ENCODE results near the gene MUC4.
"Not testable (repeated sequence)": the region's sequence is repeated elsewhere in the genome, so short reads cannot be mapped to it uniquely, and the experiment has no call there.

Gene MUC4

DNA sequence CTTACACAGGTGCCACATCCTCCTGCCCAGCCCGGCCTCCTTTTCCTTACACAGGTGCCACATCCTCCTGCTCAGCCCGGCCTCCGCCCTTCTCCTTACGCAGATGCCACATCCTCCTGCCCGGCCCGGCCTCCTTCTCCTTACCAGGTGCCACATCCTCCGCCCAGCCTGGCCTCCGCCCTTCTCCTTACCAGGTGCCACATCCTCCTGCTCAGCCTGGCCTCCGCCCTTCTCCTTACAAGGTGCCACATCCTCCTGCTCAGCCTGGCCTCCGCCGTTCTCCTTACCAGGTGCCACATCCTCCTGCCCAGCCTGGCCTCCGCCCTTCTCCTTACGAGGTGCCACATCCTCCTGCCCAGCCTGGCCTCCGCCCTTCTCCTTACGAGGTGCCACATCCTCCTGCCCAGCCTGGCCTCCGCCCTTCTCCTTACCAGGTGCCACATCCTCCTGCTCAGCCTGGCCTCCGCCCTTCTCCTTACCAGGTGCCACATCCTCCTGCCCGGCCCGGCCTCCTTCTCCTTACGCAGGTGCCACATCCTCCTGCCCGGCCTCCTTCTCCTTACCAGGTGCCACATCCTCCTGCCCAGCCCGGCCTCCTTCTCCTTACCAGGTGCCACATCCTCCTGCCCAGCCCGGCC, 4.7 kb upstream of the MUC4 start:
- not testable (repeated sequence) for DNase-seq (ENCODE audit: extremely low spot score, insufficient read length, low read depth); FAIRE-seq

DNA sequence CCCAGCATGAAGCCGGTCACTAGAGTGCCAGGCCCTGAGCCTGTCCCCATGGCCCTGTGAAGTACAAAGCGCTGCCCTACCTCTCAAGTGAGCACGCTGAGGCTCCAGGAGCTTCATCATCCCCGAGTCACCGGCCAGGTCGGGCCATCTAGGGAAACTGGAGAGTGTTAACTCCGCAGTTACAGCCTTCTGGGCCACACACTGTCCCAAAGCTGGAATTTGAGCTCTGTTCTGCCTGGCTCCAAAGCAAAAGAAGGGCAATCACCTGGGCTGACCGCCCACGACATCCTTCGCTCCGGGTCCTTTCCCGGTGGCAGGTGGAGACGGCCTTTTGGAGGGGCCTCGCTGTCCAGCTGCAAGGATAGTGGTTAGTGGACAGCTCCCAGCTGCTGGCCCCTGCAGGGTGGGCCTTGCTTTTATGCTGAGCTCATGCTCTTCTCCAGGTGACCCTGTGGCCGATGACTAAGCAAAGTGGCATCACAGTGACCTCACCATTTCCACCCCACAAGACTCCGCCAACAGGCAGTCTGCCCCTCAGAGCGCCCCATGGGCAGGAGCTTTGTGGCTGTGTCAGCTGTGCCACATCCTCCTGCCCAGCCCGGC, 3.5 kb upstream of the MUC4 start:
- no peak for FAIRE-seq
- DNase-seq (ENCODE audit: extremely low spot score, insufficient read length, low read depth) = no peak

DNA sequence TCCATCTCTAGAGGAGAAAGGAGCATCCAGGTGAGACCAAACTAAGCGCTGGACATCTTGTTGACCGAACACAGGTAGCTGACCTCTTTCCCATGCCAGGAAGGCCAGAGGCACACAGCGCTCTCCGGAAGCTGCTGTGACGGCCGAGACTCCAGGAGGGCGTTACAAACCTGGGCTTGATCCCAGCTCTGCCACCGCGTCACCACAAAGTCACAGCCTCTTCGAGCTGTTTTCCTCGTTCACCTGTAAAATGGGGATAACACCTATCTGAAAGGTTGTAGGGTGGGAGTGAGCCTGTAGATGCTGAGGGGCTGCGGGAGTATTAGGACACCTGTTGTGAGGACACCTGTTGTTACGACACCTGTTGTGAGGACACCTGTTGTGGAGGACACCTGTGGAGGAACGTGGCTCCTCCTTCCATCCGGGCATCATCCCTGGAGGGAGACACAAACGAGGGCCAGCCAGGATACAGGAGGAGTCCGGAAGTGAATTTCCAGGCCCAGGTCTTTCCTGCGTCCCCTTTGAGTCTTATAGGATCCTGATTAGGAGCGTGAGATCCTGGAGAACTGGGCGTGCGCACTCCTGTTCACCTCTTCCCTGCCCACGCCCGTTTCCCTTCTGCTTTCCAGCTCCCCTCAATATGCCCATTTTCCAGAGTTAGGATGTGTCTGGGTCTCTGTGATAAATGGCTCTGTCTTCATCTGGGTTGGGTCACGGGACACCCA, 2.3 kb upstream of the MUC4 start:
- FAIRE-seq (no peak), DNase-seq (ENCODE audit: extremely low spot score, insufficient read length, low read depth) (no peak)

DNA sequence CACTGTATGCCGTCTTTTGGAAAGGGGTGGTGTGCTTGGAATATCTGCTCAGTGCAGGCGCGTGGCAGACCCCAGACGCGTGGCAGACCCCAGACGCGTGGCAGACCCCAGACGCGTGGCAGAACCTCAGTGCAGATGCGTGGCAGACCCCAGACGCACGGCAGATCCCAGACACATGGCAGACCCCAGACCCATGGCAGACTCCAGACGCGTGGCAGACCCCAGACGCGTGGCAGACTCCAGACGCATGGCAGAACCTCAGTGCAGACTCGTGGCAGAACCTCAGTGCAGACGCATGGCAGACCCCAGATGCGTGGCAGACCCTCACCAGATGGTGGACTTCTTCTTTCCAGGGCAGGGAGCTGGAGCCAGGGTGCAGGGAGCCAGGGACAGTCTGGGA, 637 bp upstream of the MUC4 start:
- DNase-seq (ENCODE audit: extremely low spot score, insufficient read length, low read depth) (no peak), FAIRE-seq (no peak)

DNA sequence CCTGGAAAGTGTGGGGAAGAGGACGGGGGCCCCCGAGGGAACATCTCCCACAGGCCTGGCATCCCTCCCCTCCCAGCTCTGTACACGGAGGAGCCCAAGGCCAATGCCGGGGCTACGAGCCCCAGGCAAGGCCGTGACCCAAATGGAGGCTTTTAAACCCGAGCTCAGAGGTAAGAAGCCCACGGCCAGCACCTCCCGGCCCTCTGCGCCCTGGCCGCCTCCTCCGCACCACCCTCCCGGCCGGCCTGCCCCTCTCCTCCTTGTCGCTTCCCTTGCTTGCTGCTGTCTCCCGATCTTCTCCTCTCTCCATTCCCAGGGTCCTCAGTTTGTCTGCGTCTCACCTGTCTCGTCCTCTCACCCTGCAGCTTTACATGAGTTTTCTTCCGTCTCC, 1.3 kb downstream of the MUC4 start:
- FAIRE-seq (no peak), DNase-seq (ENCODE audit: extremely low spot score, insufficient read length, low read depth) (no peak)

DNA sequence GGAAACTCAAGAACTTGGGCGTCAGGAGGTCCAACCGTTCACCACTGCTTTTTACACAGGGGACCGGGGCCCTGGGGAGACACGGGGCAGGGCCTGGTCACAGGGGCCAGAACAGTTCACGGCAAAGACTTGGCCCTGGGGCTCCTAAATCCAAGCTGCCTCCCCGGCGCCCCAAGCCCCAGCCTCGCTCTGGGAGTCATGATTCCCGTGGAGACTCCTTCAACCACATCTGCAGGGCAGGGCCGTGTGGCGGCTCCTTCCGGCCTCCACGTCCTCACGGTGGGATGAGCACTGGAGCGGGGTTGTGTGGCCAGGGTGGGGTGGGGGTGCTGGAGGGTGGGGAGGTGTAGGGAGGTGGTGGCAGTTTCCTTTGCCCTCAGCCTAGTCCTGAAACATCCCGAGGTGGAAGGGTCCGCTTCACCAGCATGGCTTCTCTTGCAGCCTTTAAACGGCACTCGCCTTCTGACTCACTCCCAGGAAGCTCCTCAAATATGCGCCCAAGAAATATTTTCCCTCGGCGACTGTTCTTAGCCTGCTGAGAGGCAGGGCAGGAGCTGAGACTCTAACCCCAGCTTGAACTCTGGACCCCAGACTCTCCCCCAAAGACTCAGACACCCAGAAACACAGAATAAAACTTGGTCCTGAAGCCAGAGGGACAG, 1.8 kb downstream of the MUC4 start:
- FAIRE-seq (no peak), DNase-seq (ENCODE audit: extremely low spot score, insufficient read length, low read depth) (no peak)

DNA sequence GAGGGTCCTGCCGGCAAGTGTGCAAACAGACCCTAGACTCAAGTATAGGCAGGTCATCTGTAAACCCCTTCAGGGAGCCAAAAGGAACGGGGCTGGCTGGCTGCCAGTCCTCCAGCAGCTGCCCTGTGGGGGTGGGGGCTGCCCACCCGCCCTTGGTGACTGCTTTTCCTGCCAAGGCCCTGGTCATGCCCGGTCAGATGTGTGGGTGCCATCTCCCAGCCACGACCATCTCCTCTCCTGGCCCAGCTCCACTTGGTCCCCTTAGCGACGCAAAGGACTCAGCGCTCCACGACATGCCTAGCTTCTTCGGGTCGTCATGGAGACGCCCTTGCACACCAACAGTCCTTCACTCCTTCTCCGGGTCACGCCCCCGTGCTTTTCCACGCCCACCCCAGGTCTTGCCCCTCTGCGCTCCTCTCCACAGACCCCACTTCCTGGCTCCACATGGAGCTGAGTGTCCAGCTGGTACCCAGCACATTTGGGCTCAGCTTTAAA, 2.4 kb downstream of the MUC4 start:
- FAIRE-seq (no peak), DNase-seq (ENCODE audit: extremely low spot score, insufficient read length, low read depth) (no peak)

DNA sequence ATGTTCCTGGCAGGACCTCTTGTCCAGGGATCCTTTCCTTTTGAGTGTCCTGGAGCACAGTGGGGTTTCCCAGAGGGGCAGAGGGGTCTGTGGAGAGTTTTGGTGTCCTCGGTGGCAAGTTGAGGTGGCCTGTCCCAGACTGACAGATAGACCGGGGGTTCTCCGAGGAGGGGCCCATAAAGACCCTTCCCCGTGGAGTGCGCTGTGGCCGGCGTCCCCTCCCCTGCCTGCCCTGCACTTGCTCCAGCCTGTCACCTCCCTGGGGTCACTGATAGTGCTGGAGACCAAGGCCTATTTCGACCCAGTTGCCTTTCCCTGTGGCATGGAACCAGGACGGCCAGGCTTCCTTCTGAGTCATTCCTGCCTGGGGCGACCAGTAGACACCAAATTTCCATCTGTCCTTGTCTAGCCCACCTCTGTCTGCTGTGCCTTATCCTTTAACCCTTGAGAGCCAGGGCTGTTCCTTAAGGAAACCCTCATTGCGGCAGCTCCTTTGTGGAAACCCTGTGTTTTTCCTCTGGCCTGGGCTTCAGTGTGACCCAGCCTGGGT, 2.9 kb downstream of the MUC4 start:
- no peak for FAIRE-seq

DNA sequence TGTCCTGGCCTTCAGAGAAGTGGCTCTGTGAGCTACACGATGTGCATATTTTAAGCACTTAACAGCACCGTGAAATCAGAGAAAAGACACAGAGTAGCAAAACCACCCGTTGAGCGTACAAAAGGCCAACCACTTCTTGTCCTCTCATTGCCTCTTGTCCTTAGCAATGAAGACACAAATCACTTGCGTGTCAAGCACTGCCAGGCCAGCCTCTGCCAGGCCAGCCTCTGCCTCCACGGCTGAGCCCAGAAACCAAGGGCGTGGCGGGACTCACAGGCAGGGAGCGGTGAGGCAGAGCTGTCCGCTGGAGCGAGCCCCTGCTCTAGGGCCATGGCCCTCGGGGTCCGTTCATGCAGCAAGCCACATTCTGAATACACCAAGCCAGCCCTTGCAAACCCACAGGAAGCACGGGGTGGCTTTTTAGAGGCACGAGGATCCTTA, 4.0 kb downstream of the MUC4 start:
- DNase-seq (ENCODE audit: extremely low spot score, insufficient read length, low read depth) (no peak), FAIRE-seq (no peak)

More for the DNA sequence above, 2.9 kb downstream of the MUC4 start:
- DNase-seq (ENCODE audit: extremely low spot score, insufficient read length, low read depth) = no peak

DNA sequence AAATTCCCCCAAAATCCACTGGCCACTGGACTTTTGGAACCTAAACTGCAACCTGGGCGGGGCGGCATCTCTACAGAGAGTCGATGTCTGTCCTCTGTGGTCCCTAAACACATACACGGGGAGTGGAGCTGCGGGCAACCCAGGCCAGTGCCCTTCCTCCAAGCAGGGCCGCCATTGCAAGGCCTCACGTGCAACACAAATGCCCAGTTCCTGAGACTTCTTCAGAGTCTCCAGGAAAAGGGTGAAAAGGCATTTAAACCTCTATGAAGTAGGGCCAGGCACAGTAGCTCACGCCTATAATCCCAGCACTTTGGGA, 4.9 kb downstream of the MUC4 start:
- FAIRE-seq (no peak), DNase-seq (ENCODE audit: extremely low spot score, insufficient read length, low read depth) (no peak)

DNA sequence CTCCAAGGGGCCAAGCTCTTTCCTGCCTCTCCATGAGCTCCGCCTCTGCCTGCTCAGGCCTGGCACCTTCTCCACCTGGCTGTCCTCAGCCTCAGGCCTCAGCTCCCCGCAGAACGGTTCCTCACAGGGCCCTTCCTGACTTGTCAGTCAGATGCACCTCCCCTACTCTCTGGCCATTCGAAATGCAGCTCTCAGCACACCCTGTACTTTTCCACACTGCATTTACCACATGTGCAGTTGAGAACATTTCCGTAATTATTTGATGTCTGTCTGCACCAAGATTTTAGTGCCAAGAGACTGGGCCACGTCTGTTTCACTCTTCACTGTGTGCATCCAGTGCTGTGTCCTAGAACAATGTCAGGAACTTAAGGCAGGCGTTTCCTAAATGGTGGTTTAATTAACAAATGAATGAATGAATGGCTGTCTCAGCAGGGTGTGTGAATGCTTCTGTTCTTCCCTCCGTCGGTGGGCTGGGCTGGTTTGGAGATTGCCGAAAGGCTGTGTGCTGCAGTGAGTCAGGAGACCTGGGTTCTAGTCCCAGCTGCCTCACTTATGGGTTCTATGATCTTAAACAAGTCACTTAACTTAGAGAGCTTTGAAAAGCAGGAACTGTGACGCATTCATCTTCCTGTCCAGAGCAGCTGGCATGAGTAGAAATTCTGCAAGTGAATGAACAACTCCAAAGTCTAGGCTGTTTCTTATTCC, 5.4 kb downstream of the MUC4 start:
- FAIRE-seq (no peak), DNase-seq (ENCODE audit: extremely low spot score, insufficient read length, low read depth) (no peak)

DNA sequence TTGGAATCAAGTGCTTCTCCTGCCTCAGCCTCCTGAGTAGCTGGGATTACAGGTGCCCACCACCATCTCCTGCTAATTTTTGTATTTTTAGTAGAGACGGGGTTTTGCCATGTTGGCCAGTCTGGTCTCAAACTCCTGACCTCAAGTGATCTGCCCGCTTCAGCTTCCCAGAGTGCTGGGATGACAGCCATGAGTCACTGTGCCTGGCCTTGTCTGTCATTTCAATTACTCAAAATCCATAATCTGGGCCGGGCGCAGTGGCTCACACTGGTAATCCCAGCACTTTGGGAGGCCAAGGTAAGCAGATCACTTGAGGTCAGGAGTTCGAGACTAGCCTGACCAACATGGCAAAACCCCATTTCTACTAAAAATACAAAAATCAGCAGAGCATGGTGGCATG, 6.1 kb downstream of the MUC4 start:
- not testable (repeated sequence) for DNase-seq (ENCODE audit: extremely low spot score, insufficient read length, low read depth); FAIRE-seq

DNA sequence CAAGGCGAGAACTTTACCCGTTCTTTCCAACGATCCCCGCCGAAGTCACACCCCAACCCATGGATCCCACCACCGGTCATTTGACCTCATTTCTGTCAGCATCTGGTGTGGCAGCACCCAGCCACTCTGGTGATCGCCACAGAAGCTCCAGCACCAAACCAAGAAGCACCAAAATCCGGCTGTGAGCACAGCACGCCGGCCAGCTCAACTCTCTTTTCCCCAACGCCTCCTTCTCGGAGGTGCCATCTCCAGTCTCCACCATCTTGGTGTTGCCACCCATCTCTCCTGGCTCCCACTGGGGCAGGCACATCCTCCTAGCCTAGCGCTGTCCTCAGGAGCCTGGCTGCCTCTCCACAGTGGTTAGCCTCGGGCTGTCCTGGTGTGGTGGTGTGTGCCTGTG, 6.5 kb downstream of the MUC4 start:
- no peak for DNase-seq (ENCODE audit: extremely low spot score, insufficient read length, low read depth)
- FAIRE-seq = no peak

DNA sequence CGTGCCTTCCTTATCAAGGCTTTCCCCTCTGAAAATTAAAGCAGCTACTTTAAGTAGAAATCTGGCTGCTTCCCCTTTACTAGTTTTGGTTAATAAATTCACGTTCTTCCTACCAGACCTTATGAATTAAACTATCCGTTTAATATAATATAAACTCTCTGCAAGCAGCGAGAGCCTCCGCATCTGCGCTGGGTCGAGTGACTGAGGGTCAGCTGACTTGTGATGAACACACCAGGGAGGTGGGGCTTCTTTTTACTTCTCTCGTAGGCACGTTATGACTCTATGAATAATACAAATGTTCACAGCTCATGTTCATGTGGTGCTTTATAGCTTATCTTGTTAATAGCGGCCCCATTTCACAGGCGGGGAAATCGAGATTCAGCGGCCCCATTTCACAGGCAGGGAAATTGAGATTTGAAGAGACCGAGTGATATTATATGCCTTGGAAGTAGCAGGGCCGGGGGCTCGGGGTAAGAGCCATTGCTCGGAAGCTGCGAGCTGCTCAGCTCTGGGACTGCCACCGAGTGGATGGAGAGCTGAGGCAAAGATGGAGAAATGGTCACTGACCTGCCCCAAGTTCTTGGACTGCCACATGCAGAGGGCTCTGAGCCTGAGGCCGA, 8.3 kb downstream of the MUC4 start:
- no peak for DNase-seq (ENCODE audit: extremely low spot score, insufficient read length, low read depth)
- FAIRE-seq = no peak

DNA sequence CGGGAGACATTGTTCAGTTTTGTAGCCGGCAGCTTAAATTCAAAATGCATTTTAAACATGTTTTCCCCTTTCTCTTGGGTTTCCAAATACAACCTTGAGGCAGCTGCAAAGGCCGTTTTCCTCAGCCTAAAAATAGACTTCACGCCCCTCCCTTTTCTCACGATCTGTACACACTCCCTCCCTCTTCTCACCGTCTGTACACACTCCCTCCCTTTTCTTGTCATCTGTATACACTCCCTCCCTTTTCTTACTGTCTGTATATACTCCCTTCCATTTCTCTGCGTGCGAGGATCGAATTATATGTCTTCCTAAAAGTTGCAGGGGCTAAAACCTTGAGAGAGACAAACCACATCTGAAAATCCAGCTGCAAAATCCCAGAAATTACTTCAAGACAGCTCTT, 8.9 kb downstream of the MUC4 start:
- FAIRE-seq = no peak
- DNase-seq (ENCODE audit: extremely low spot score, insufficient read length, low read depth) = no peak

DNA sequence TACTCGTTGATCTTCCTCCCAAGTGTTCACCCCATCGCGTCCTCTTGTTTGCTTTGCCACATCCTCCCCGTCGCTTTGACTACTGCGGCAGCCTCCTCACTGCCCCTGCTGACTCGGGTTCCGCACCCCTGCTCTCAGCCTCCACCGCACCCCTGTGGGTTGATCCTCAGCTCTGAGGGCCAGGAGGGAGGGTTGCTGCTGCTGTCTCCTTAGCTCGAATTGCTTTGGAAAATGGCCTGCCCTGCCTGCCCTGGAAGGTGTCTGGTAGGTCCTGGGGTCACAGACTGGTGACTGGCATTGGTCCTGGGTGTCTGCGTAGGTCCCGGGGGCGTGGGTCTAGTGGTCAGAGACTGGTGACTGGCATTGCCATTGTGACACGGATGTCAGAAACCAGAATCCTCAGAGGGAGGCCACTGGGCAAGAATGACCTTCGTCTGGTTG, 9.4 kb downstream of the MUC4 start:
- DNase-seq (ENCODE audit: extremely low spot score, insufficient read length, low read depth) (no peak), FAIRE-seq (no peak)

DNA sequence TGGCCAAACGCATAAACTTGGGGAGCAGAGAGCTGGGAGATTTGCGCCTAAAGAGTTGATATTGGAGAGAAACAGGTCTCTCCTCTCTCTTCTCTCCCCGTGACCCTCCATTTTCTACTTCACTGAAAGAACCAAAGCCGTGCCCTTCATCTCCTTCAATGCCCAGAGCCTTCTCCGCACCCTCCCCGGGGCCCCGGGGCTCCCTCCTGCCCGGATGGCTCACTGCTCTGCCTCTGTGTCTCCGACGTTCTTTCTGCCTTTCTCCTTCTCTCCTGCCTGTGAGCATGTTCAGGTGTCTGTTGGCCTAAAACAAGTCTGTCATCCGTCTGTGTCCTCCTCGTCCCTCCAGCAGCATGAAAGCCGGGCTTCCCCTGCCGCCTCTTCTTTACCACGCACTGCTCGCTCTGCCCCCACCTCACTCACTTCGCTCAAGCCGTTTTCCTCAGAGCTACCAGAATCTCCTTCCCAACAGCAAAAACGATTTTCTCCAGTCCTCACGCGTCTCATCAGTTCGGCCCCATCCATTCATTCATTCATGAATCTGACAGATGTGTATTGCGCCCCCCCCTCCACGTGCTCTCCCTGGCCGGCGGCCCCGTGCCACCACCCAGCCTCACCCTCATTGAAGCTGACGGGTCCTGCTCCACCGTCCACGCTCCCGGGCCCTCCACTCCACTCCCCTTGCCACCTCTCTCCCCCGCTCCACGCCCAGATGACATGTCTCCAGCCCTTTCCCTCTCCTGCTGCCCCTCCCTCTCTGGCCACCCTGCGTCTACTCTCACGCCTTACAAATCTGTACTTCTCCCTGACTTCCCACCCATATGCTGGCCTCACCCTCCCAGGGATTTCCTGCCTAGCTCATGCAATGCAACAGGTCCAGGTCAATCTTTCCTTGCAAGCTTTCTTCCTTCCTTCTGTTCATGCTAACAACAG, 10.2 kb downstream of the MUC4 start:
- DNase-seq (ENCODE audit: extremely low spot score, insufficient read length, low read depth) = no peak
- FAIRE-seq = no peak

DNA sequence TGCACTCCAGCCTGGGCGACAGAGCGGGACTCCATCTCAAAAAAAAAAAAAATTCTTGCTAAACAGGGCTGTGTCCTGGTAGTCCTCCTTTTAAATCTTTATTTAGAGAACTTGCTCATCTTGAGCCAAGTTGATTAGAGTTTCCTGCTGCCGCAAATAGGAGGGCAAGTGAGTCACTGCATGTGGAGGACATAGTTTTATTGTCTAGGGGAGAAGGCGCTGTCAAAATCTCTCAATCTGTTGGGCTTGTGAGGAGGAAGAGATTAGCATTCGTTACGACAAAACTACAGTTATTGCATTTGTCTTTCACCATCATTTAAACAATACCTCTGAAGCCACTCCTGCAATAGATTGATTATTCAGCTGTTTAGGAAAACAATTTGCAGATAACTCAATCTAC, 11.5 kb downstream of the MUC4 start:
- no peak for FAIRE-seq
- DNase-seq (ENCODE audit: extremely low spot score, insufficient read length, low read depth) = no peak

DNA sequence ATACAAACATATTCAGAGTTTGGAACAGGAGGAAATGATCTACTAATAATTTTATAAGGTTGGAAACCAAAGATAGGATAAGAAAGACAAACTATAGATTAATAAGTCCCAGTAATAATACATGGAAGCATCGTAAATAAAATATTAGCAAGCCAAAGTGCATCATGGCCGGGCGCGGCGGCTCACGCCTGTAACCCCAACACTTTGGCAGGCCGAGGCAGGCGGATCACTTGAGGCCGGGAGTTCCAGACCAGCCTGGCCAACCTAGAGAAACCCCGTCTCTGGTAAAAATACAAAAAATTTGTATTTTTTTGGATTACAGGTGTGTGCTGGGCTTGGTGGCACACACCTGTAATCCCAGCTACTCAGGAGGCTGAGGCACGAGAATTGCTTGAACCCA, 14.9 kb downstream of the MUC4 start:
- no peak for FAIRE-seq
- DNase-seq (ENCODE audit: extremely low spot score, insufficient read length, low read depth) = no peak

Data from GM18507 (cell line).